H9 (cell line): ENCODE measurements around the gene GIT2. TPM values are rescaled to one million over a fixed set of nuclear protein-coding genes. Genes with fewer than 3 reads are reported as not detected.

ENCODE experiments used
- DNase-seq: peaks from one replicate; pipeline ENCODE4 v3.0.0-alpha.2; 2017
- H2AFZ ChIP-seq: one replicate; pipeline ENCODE4 v1.6.1; 2013; ENCODE audit warnings: mild to moderate bottlenecking, low read length, control low read depth, moderate library complexity
- H2AK5ac ChIP-seq: 2 replicates; pipeline ENCODE4 v1.6.1; 2013; ENCODE audit warnings: low read length, control low read depth, mixed read lengths; ENCODE audit not compliant: insufficient read length
- H2BK120ac ChIP-seq: one replicate; pipeline ENCODE4 v1.6.1; 2013; ENCODE audit warnings: low read depth, mild to moderate bottlenecking, low read length, control low read depth, inconsistent platforms; ENCODE audit not compliant: poor library complexity, severe bottlenecking
- H2BK12ac ChIP-seq: 2 replicates; pipeline ENCODE4 v1.6.1; 2013; ENCODE audit warnings: low read length, control low read depth, mixed read lengths, low read depth; ENCODE audit not compliant: insufficient read length
- H2BK15ac ChIP-seq: 2 replicates; pipeline ENCODE4 v1.6.1; 2013; ENCODE audit warnings: low read depth, low read length, control low read depth
- H2BK20ac ChIP-seq: one replicate; pipeline ENCODE4 v1.6.1; 2013; ENCODE audit warnings: low read depth, mild to moderate bottlenecking, low read length, control low read depth, inconsistent platforms; ENCODE audit not compliant: poor library complexity, severe bottlenecking
- H2BK5ac ChIP-seq: 2 replicates; pipeline ENCODE4 v1.6.1; 2013; ENCODE audit warnings: low read length, control low read depth, mixed read lengths; ENCODE audit not compliant: insufficient read length
- H3K14ac ChIP-seq: 2 replicates; pipeline ENCODE4 v1.6.1; 2013; ENCODE audit warnings: low read length, control low read depth; ENCODE audit not compliant: insufficient read depth
- H3K18ac ChIP-seq: 2 replicates; pipeline ENCODE4 v1.6.1; 2013; ENCODE audit warnings: low read depth, mild to moderate bottlenecking, mixed read lengths, low read length, control low read depth; ENCODE audit not compliant: insufficient read length
- H3K23ac ChIP-seq: 2 replicates; pipeline ENCODE4 v1.6.1; 2013; ENCODE audit warnings: low read length, control low read depth, mixed read lengths, low read depth; ENCODE audit not compliant: insufficient read length
- H3K23me2 ChIP-seq: 2 replicates; pipeline ENCODE4 v1.6.1; 2013; ENCODE audit warnings: low read depth, mild to moderate bottlenecking, mixed read lengths, low read length, control low read depth; ENCODE audit not compliant: insufficient read length, poor library complexity, severe bottlenecking
- H3K27ac ChIP-seq: 2 replicates; pipeline ENCODE4 v1.5.1; 2013; ENCODE audit warnings: low read length, control low read depth, mixed read lengths, low read depth; ENCODE audit not compliant: insufficient read length
- H3K27me3 ChIP-seq: 2 replicates; pipeline ENCODE4 v1.6.1; 2013; ENCODE audit warnings: low read length, control low read depth, inconsistent platforms; ENCODE audit not compliant: insufficient read depth
- H3K4ac ChIP-seq: 2 replicates; pipeline ENCODE4 v1.6.1; 2013; ENCODE audit warnings: low read depth, mild to moderate bottlenecking, control low read depth, inconsistent platforms, low read length, moderate library complexity
- H3K4me1 ChIP-seq: 2 replicates; pipeline ENCODE4 v1.6.1; 2013; ENCODE audit warnings: low read length, control low read depth, inconsistent platforms; ENCODE audit not compliant: insufficient read depth
- H3K4me2 ChIP-seq: 2 replicates; pipeline ENCODE4 v1.6.1; 2013; ENCODE audit warnings: low read length, control low read depth, mixed read lengths; ENCODE audit not compliant: insufficient read length, insufficient read depth
- H3K56ac ChIP-seq: 2 replicates; pipeline ENCODE4 v1.6.1; 2013; ENCODE audit warnings: low read depth, mild to moderate bottlenecking, mixed read lengths, low read length, control low read depth; ENCODE audit not compliant: insufficient read length
- H3K79me1 ChIP-seq: 2 replicates; pipeline ENCODE4 v1.6.1; 2013; ENCODE audit warnings: low read depth, mild to moderate bottlenecking, moderate library complexity, low read length, control low read depth, inconsistent platforms; ENCODE audit not compliant: insufficient read depth, poor library complexity, severe bottlenecking
- H3K79me2 ChIP-seq: 2 replicates; pipeline ENCODE4 v1.6.1; 2013; ENCODE audit warnings: low read length, control low read depth, inconsistent platforms; ENCODE audit not compliant: insufficient read depth
- H3K9ac ChIP-seq: 2 replicates; pipeline ENCODE4 v1.6.1; 2013; ENCODE audit warnings: low read length, control low read depth, mixed read lengths; ENCODE audit not compliant: insufficient read length; ENCODE audit errors: extremely low read depth
- H3K9me3 ChIP-seq: one replicate; pipeline ENCODE4 v1.6.1; 2013; ENCODE audit warnings: low read depth, low read length, inconsistent platforms; ENCODE audit not compliant: control insufficient read depth
- H3T11ph ChIP-seq: one replicate; pipeline ENCODE4 v1.6.1; 2013; ENCODE audit warnings: mild to moderate bottlenecking, low read length, control low read depth, inconsistent platforms
- H4K20me1 ChIP-seq: one replicate; pipeline ENCODE4 v1.6.1; 2013; ENCODE audit not compliant: control insufficient read depth, insufficient read length, insufficient read depth
- H4K5ac ChIP-seq: 2 replicates; pipeline ENCODE4 v1.6.1; 2013; ENCODE audit warnings: low read depth, mild to moderate bottlenecking, mixed read lengths, low read length, control low read depth; ENCODE audit not compliant: insufficient read length
- H4K8ac ChIP-seq: replicated peaks from 2 replicates; pipeline ENCODE4 v1.6.1; 2013; ENCODE audit warnings: low read length, control low read depth, mixed read lengths, low read depth; ENCODE audit not compliant: insufficient read length
- H4K91ac ChIP-seq: 2 replicates; pipeline ENCODE4 v1.6.1; 2013; ENCODE audit warnings: low read depth, mild to moderate bottlenecking, moderate library complexity, mixed read lengths, low read length, control low read depth; ENCODE audit not compliant: insufficient read length
- H3K27ac Mint-ChIP-seq, 3 experiments: 2 replicates in 2 of 3; 3 replicates in 1 of 3; pipeline ENCODE4 v1.8.0; 2020 to 2021; ENCODE audit warnings: mixed read lengths in 3 of 3, mild to moderate bottlenecking in 1 of 3, moderate library complexity in 1 of 3
- H3K27me3 Mint-ChIP-seq: 2 replicates; pipeline ENCODE4 v1.8.0; 2021; ENCODE audit warnings: low read depth, mild to moderate bottlenecking, moderate library complexity, mixed read lengths
- H3K36me3 Mint-ChIP-seq, 3 experiments: 2 replicates in 2 of 3; 3 replicates in 1 of 3; pipeline ENCODE4 v1.8.0; 2020 to 2021; ENCODE audit warnings: low read depth in 3 of 3, mixed read lengths in 3 of 3; ENCODE audit not compliant: insufficient read depth in 1 of 3
- H3K4me1 Mint-ChIP-seq, 2 experiments: 2 replicates each; pipeline ENCODE4 v1.8.0; 2020; ENCODE audit warnings: mixed read lengths in 2 of 2
- H3K4me3 Mint-ChIP-seq, 2 experiments: 2 replicates in 1 of 2; 3 replicates in 1 of 2; pipeline ENCODE4 v1.8.0; 2020 to 2021; ENCODE audit warnings: mild to moderate bottlenecking in 2 of 2, mixed read lengths in 2 of 2, moderate library complexity in 1 of 2
- H3K9me3 Mint-ChIP-seq, 2 experiments: 2 replicates in 1 of 2; 3 replicates in 1 of 2; pipeline ENCODE4 v1.8.0; 2020; ENCODE audit warnings: mild to moderate bottlenecking in 2 of 2, mixed read lengths in 2 of 2, moderate library complexity in 1 of 2
- WGBS: extraction: QIAGEN DNeasy Blood & Tissue Kit; methylation state at CpG from one replicate; pipeline ENCODE4 v1.1.7; 2013; ENCODE audit warnings: missing lambda C conversion rate, low lambda C conversion rate, mixed read lengths; ENCODE audit not compliant: insufficient read length; ENCODE audit errors: extremely low coverage; 5-methylcytosine and 5-hydroxymethylcytosine counted together
- total RNA-seq: library from RNA; stranded (reverse); gene quantifications from 2 replicates; pipeline ENCODE4 v1.2.1, GENCODE V29; 2021
- TF ChIP-seq, protein P1 (sequence below): fragments of 200-600 bp; sonication (generic); conservative IDR thresholded peaks from 3 replicates; pipeline ENCODE4 v1.8.0; 2021; ENCODE audit warnings: antibody characterized with exemption, mild to moderate bottlenecking

The GIT2 gene
- total RNA-seq, 1 experiment from 2014 or later, result 27.0 TPM

GRCh38 chr12:109920261-109920780, 75.8 kb downstream of the GIT2 start:
- no peak overlapping the region for H3T11ph ChIP-seq
- H3K4ac ChIP-seq, result no peak overlapping the region
- H2BK20ac ChIP-seq, result no peak overlapping the region
- no peaks in the 10 kb centered on the region for H3K79me1 ChIP-seq
- no peak overlapping the region for H3K4me2 ChIP-seq
- no peak overlapping the region for H4K5ac ChIP-seq
- Mint-ChIP-seq H3K4me3 (no peak overlapping the region), H3K36me3 (peaks cover 16 to 50% (median 27%) of the 10 kb centered on the region in 3 experiments; a peak in 6 of 7 replicates), H3K4me1 (peaks cover 0 to 6% of the 10 kb centered on the region in 2 experiments; a peak in 2 of 4 replicates), H3K27me3 (no peaks in the 10 kb centered on the region; the same call in none of the 2 replicates), H3K27ac (no peak overlapping the region), H3K9me3 (no peaks in the 10 kb centered on the region; a peak in 1 of 5 replicates)
- H2AFZ ChIP-seq, result no peak overlapping the region
- no peak overlapping the region for H2BK120ac ChIP-seq
- DNase-seq, result no peak
- no peak overlapping the region for H2BK5ac ChIP-seq
- no peaks in the 10 kb centered on the region for H3K4me1 ChIP-seq
- H3K9me3 ChIP-seq, result no peaks in the 10 kb centered on the region
- no peaks in the 10 kb centered on the region for H3K79me2 ChIP-seq
- no peak overlapping the region for H4K91ac ChIP-seq
- H3K14ac ChIP-seq, result no peak overlapping the region
- no peak overlapping the region for H3K18ac ChIP-seq
- no peak overlapping the region for H3K9ac ChIP-seq
- H2BK15ac ChIP-seq, result no peak overlapping the region
- H4K8ac ChIP-seq, result no peak overlapping the region
- H4K20me1 ChIP-seq, result no peaks in the 10 kb centered on the region
- TF ChIP-seq, protein P1, sequence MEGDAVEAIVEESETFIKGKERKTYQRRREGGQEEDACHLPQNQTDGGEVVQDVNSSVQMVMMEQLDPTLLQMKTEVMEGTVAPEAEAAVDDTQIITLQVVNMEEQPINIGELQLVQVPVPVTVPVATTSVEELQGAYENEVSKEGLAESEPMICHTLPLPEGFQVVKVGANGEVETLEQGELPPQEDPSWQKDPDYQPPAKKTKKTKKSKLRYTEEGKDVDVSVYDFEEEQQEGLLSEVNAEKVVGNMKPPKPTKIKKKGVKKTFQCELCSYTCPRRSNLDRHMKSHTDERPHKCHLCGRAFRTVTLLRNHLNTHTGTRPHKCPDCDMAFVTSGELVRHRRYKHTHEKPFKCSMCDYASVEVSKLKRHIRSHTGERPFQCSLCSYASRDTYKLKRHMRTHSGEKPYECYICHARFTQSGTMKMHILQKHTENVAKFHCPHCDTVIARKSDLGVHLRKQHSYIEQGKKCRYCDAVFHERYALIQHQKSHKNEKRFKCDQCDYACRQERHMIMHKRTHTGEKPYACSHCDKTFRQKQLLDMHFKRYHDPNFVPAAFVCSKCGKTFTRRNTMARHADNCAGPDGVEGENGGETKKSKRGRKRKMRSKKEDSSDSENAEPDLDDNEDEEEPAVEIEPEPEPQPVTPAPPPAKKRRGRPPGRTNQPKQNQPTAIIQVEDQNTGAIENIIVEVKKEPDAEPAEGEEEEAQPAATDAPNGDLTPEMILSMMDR, result no peak
- no peak overlapping the region for H3K23ac ChIP-seq
- no peaks in the 10 kb centered on the region for H3K27me3 ChIP-seq
- no peak overlapping the region for H3K56ac ChIP-seq
- H2AK5ac ChIP-seq, result no peak overlapping the region
- H3K27ac ChIP-seq, result no peak overlapping the region
- H3K23me2 ChIP-seq, result no peaks in the 10 kb centered on the region
- WGBS, result no CpG with 5 or more reads among the region's 11 CpGs
- no peak overlapping the region for H2BK12ac ChIP-seq
